SU-DHL-6 (cell line): Measurements from ENCODE around the gene OR52N2.

ENCODE experiments used
- H2AFZ ChIP-seq: fragments of 200-600 bp; sonication (generic); 2 replicates; pipeline ENCODE4 v1.6.1; 2014; ENCODE audit warnings: low read depth, mild to moderate bottlenecking, moderate library complexity, mixed read lengths, antibody characterized with exemption, low read length; ENCODE audit not compliant: severe bottlenecking
- H3F3A ChIP-seq: fragments of 200-600 bp; shearing (Covaris generic); 2 replicates; pipeline ENCODE4 v1.6.0; 2016; ENCODE audit warnings: antibody characterized with exemption, mild to moderate bottlenecking; ENCODE audit not compliant: insufficient read depth
- H3K27ac ChIP-seq: fragments of 200-600 bp; sonication (generic); 2 replicates; pipeline ENCODE4 v1.5.1; 2016; ENCODE audit warnings: low read depth, mild to moderate bottlenecking, low read length, moderate library complexity, mixed read lengths
- H3K27me3 ChIP-seq: fragments of 200-600 bp; sonication (generic), shearing (Covaris generic); 2 replicates; pipeline ENCODE4 v1.6.0; 2014; ENCODE audit warnings: mild to moderate bottlenecking, low read length
- H3K36me3 ChIP-seq: fragments of 200-600 bp; sonication (generic); 2 replicates; pipeline ENCODE4 v1.6.1; 2014; ENCODE audit warnings: mild to moderate bottlenecking, low read length, mixed read lengths
- H3K4me2 ChIP-seq: fragments of 300-600, 200-600 bp; shearing (Covaris generic), sonication (generic); 2 replicates; pipeline ENCODE4 v1.6.0; 2014; ENCODE audit warnings: low read length, low read depth, mild to moderate bottlenecking; ENCODE audit not compliant: poor library complexity, severe bottlenecking
- H3K4me3 ChIP-seq: fragments of 200-600 bp; sonication (generic); 2 replicates; pipeline ENCODE4 v1.5.1; 2014; ENCODE audit warnings: antibody characterized with exemption, low read length, mild to moderate bottlenecking, mixed read lengths; ENCODE audit not compliant: insufficient read depth, poor library complexity, severe bottlenecking
- H3K79me2 ChIP-seq: fragments of 200-600 bp; sonication (generic); 2 replicates; pipeline ENCODE4 v1.6.1; 2014; ENCODE audit warnings: mild to moderate bottlenecking, low read length, moderate library complexity; ENCODE audit not compliant: insufficient read depth
- H3K9ac ChIP-seq: fragments of 200-600 bp; sonication (generic); 2 replicates; pipeline ENCODE4 v1.7.0; 2014; ENCODE audit warnings: mild to moderate bottlenecking, low read length
- H3K9me2 ChIP-seq: fragments of 200-600 bp; sonication (generic); replicated peaks from 2 replicates; pipeline ENCODE4 v1.6.1; 2014; ENCODE audit warnings: low read length; ENCODE audit not compliant: insufficient read depth
- H3K9me3 ChIP-seq: fragments of 200-600 bp; sonication (generic); 2 replicates; pipeline ENCODE4 v1.6.1; 2014; ENCODE audit warnings: low read length, mixed read lengths; ENCODE audit not compliant: insufficient read depth
- H4K20me1 ChIP-seq: fragments of 200-600 bp; sonication (generic); 2 replicates; pipeline ENCODE4 v1.6.1; 2014; ENCODE audit warnings: low read depth, mild to moderate bottlenecking, antibody characterized with exemption, low read length, moderate library complexity, mixed read lengths
- EZH2phosphoT487 ChIP-seq: fragments of 200-600 bp; sonication (generic), shearing (Covaris generic); conservative IDR thresholded peaks from 2 replicates; pipeline ENCODE4 v1.6.1; 2018; ENCODE audit warnings: mild to moderate bottlenecking, antibody characterized with exemption, low read length, moderate library complexity, mixed read lengths
- TF ChIP-seq, protein P1 (sequence below): fragments of 200-600 bp; sonication (generic); IDR thresholded peaks from one replicate; pipeline ENCODE4 v1.5.1; 2017; ENCODE audit warnings: antibody characterized with exemption, mild to moderate bottlenecking, low read length, moderate library complexity; ENCODE audit not compliant: insufficient read depth, poor library complexity, severe bottlenecking

OR52N2 gene

DNA sequence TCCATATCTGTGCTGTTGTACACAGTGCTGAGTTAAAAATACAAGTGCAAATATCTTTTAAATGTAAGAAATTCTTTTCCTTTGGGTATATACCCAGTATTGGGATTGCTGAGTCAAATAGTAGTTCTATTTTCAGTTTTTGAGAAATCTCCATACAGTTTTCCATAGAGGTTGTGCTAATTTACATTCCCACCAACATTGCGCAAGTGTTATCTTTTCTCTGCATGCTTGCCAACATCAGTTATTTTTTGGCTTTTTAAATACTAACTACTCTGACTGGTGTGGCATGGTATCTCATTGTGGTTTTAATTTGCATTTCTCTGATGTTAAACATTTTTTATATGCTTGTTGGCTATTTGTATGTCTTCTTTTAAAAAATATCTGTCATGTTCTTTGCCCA is 42.3 kb downstream of the OR52N2 start:
- Histone ChIP-seq H3K4me2 (no peak overlapping the region), H3K36me3 (no peaks in the 10 kb centered on the region), H3K79me2 (no peaks in the 10 kb centered on the region), H3K27ac (no peak overlapping the region), H3K9ac (no peak overlapping the region), H3K4me3 (no peak overlapping the region), H3K27me3 (0 out of 2 replicates have a peak, but pooled peaks cover 2% of the 10 kb centered on the region), H3K9me2 (no peaks in the 10 kb centered on the region), H4K20me1 (no peaks in the 10 kb centered on the region), H2AFZ (no peak overlapping the region), H3F3A (no peaks in the 10 kb centered on the region), H3K9me3 (no peaks in the 10 kb centered on the region)
- TF ChIP-seq EZH2phosphoT487: no peak
- TF ChIP-seq, protein P1, sequence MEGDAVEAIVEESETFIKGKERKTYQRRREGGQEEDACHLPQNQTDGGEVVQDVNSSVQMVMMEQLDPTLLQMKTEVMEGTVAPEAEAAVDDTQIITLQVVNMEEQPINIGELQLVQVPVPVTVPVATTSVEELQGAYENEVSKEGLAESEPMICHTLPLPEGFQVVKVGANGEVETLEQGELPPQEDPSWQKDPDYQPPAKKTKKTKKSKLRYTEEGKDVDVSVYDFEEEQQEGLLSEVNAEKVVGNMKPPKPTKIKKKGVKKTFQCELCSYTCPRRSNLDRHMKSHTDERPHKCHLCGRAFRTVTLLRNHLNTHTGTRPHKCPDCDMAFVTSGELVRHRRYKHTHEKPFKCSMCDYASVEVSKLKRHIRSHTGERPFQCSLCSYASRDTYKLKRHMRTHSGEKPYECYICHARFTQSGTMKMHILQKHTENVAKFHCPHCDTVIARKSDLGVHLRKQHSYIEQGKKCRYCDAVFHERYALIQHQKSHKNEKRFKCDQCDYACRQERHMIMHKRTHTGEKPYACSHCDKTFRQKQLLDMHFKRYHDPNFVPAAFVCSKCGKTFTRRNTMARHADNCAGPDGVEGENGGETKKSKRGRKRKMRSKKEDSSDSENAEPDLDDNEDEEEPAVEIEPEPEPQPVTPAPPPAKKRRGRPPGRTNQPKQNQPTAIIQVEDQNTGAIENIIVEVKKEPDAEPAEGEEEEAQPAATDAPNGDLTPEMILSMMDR: no peak

DNA sequence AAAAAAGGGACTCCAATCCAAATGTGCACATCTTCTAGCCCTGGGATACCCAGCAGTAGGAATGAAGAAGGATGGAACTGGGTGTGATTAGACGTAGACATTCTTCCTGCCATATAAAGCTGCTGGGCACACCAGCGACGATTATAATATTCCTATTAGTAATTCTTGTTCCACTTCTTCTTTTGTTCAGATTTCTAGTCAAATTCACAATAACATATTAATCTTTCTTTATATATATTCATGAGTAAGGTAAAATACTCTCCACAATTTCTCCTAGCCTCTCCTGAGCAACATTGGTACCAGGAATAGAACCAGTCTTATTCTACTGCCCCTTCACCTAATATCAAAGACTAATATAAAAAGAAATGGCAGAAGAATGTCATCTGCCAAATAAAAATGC is 48.9 kb downstream of the OR52N2 start, which contains the start of gene OR52E8:
TSS of gene OR52E8 (minus strand) at position 101 of the 400 bp plus-strand sequence. CDS start at position 101, 0 bp downstream.
- Histone ChIP-seq H3K27ac (no peak within 1 kb of the TSS), H3K4me2 (no peak within 1 kb of the TSS), H3K36me3 (no peaks in the 10 kb centered on the region), H4K20me1 (no peaks in the 10 kb centered on the region), H3K4me3 (no peak within 1 kb of the TSS), H3K79me2 (no peaks in the 10 kb centered on the region), H3F3A (no peaks in the 10 kb centered on the region), H3K9ac (no peak within 1 kb of the TSS), H2AFZ (no peak within 1 kb of the TSS), H3K27me3 (no peaks in the 10 kb centered on the region), H3K9me3 (no peaks in the 10 kb centered on the region), H3K9me2 (no peaks in the 10 kb centered on the region)
- TF ChIP-seq, protein P1: no peak
- no peak for TF ChIP-seq EZH2phosphoT487

DNA sequence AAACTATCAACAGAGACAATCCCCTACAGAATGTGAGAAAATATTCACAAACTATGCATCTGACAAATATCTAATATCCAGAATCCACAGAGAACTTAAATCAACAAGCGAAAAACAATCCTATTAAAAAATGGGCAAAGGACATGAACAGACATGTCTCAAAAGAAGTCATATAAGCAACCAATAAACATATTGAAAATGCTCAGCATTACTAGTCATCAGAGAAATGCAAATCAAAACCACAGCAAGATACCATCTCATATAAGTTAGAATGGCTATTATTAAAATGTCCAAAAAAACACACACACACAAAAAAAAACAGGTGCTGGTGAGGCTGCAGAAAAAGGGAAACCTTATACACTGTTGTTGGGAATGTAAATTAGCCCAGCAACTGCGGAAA is 57.1 kb downstream of the OR52N2 start:
- H3K9ac ChIP-seq: no peak overlapping the region
- no peaks in the 10 kb centered on the region for H3K9me3 ChIP-seq
- no peak overlapping the region for H3K27ac ChIP-seq
- no peaks in the 10 kb centered on the region for H3K79me2 ChIP-seq
- H4K20me1 ChIP-seq: no peaks in the 10 kb centered on the region
- no peak for TF ChIP-seq EZH2phosphoT487
- TF ChIP-seq, protein P1: no peak
- no peaks in the 10 kb centered on the region for H3K27me3 ChIP-seq
- no peak overlapping the region for H3K4me2 ChIP-seq
- no peak overlapping the region for H2AFZ ChIP-seq
- no peak overlapping the region for H3K4me3 ChIP-seq
- H3K36me3 ChIP-seq: no peaks in the 10 kb centered on the region
- no peaks in the 10 kb centered on the region for H3F3A ChIP-seq
- H3K9me2 ChIP-seq: no peaks in the 10 kb centered on the region
